K562 (cell line): Measurements from ENCODE around the gene SUPT20HL1. TPM values are rescaled to one million over a fixed set of nuclear protein-coding genes. Genes with fewer than 3 reads are reported as not detected.

ENCODE experiments used
- ARID3B ChIP-seq: fragments of 250-450 bp; sonication (Bioruptor Pico); IDR thresholded peaks from 2 replicates; pipeline ENCODE4 v1.4.0; 2020; ENCODE audit warnings: borderline replicate concordance
- ATF1 ChIP-seq, 2 experiments: fragments of 450-650 bp in 1 of 2; IDR thresholded peaks; 2 replicates each; pipeline ENCODE4 v1.6.1; 2016; ENCODE audit warnings: missing compliant biosample characterization in 1 of 2, missing genetic modification characterization in 1 of 2
- CCAR2 ChIP-seq: fragments of 200-400 bp; formaldehyde crosslinking; IDR thresholded peaks from 2 replicates; pipeline ENCODE4 v1.6.1; 2017; ENCODE audit warnings: mild to moderate bottlenecking, low read depth, low read length
- CREB5 ChIP-seq: fragments of 250-450 bp; sonication (Bioruptor Pico); IDR thresholded peaks from 2 replicates; pipeline ENCODE4 v1.5.0; 2020; ENCODE audit warnings: mild to moderate bottlenecking
- CSDE1 ChIP-seq, 2 experiments: fragments of 450-650 bp; IDR thresholded peaks; 2 replicates each; pipeline ENCODE4 v1.6.1; 2016; ENCODE audit warnings: mild to moderate bottlenecking in 1 of 2
- DLX4 ChIP-seq: fragments of 250-450 bp; sonication (Bioruptor Pico); IDR thresholded peaks from 2 replicates; pipeline ENCODE4 v1.6.1; 2021; ENCODE audit warnings: mild to moderate bottlenecking
- E2F5 ChIP-seq: sonication (generic); formaldehyde crosslinking; IDR thresholded peaks from 2 replicates; pipeline ENCODE4 v1.8.0; 2022; ENCODE audit warnings: mild to moderate bottlenecking, missing genetic modification reagents
- KLF16 ChIP-seq: IDR thresholded peaks from 2 replicates; pipeline ENCODE4 v1.6.1; 2016; ENCODE audit warnings: antibody characterized with exemption
- MEF2A ChIP-seq: IDR thresholded peaks from 2 replicates; pipeline ENCODE4 v1.6.1; 2011; ENCODE audit warnings: low read depth, mild to moderate bottlenecking, low read length, moderate library complexity; ENCODE audit not compliant: control insufficient read depth
- NCOA6 ChIP-seq: fragments of 450-650 bp; IDR thresholded peaks from 2 replicates; pipeline ENCODE4 v1.6.1; 2017; ENCODE audit warnings: mild to moderate bottlenecking
- NFE2 ChIP-seq: IDR thresholded peaks from 2 replicates; pipeline ENCODE4 v1.6.1; 2014; ENCODE audit warnings: antibody characterized with exemption, low read depth
- NR2C2 ChIP-seq, 2 experiments: fragments of 200-800 bp in 1 of 2; sonication (Bioruptor generic) in 1 of 2; sonication (generic) in 1 of 2; formaldehyde crosslinking in 1 of 2; IDR thresholded peaks; 2 replicates each; pipeline versions ENCODE4 v1.6.1 to v1.8.0; 2016 to 2022; ENCODE audit warnings: mild to moderate bottlenecking in 1 of 2, missing compliant biosample characterization in 1 of 2, missing genetic modification characterization in 1 of 2, missing genetic modification reagents in 1 of 2
- NR3C1 ChIP-seq: sonication (generic); formaldehyde crosslinking; IDR thresholded peaks from 2 replicates; pipeline ENCODE4 v1.8.1; 2022; ENCODE audit warnings: missing genetic modification reagents
- RNF219 ChIP-seq: fragments of 250-450 bp; sonication (Bioruptor Pico); IDR thresholded peaks from 2 replicates; pipeline ENCODE4 v1.5.0; 2022; ENCODE audit warnings: mild to moderate bottlenecking
- RUNX1 ChIP-seq: sonication (generic); IDR thresholded peaks from 2 replicates; pipeline ENCODE4 v1.6.1; 2016; ENCODE audit warnings: antibody characterized with exemption, low read depth
- SREBF2 ChIP-seq: sonication (generic); formaldehyde crosslinking; IDR thresholded peaks from 2 replicates; pipeline ENCODE4 v1.4.0; 2020; ENCODE audit warnings: mild to moderate bottlenecking, missing genetic modification reagents
- TBP ChIP-seq: optimal IDR thresholded peaks from 2 replicates; pipeline ENCODE3; 2011; ENCODE audit warnings: low read depth, low read length, improper control_type of control experiment
- THAP7 ChIP-seq: fragments of 250-450 bp; sonication (Bioruptor Pico); IDR thresholded peaks from 2 replicates; pipeline ENCODE4 v1.5.0; 2021
- TRIM25 ChIP-seq: fragments of 450-650 bp; IDR thresholded peaks from 2 replicates; pipeline ENCODE4 v1.7.0; 2016; ENCODE audit warnings: borderline replicate concordance
- ZNF316 ChIP-seq: fragments of 450-650 bp; IDR thresholded peaks from 2 replicates; pipeline ENCODE4 v1.6.1; 2016
- ZNF717 ChIP-seq: fragments of 250-450 bp; sonication (Bioruptor Pico); IDR thresholded peaks from 2 replicates; pipeline ENCODE4 v1.5.0; 2021
- polyA plus RNA-seq, 8 experiments: library from polyadenylated mRNA; depleted of rRNA in 4 of 8; stranded (reverse) in 5 of 8; unstranded in 3 of 8; fragments of >200 nt; fragmentation: Nextera tagmentation in 2 of 8; fragmentation: Illumina TruSeq in 1 of 8; extraction: Ambion mirVana in 2 of 8; extraction: Trizol in 1 of 8; gene quantifications; 2 replicates each; pipeline versions ENCODE4 v1.2.1 to v1.2.3, GENCODE V29; 2011 to 2014; ENCODE audit warnings: inconsistent platforms in 1 of 8, missing spikeins in 1 of 8
- total RNA-seq, 7 experiments: library from RNA; depleted of rRNA in 6 of 7; stranded (reverse); fragments of >200 nt in 6 of 7; fragmentation: Illumina TruSeq in 2 of 7; extraction: Trizol in 2 of 7; gene quantifications; 2 replicates each; pipeline versions ENCODE4 v1.2.1 to v1.2.3, GENCODE V29; 2011 to 2021; ENCODE audit warnings: low replicate concordance in 1 of 7

The SUPT20HL1 gene
- total and polyA plus RNA-seq, 9 of the 15 experiments (the other 6 are each of a cell fraction or from before 2014, with no cell fraction given) = not detected

GRCh38 chrX:24395775-24396174, 35.3 kb downstream of the SUPT20HL1 start (continued):
- TF ChIP-seq TRIM25 = no peak
- no peak for TF ChIP-seq TBP
- no peak for TF ChIP-seq E2F5 (CRISPR knock-in tag)
- no peak for TF ChIP-seq CREB5 (CRISPR knock-in tag)
- TF ChIP-seq CCAR2 = no peak
- TF ChIP-seq KLF16 = 0 out of 2 replicates have a peak, but pooled peaks have one; percentile 11
- TF ChIP-seq SREBF2 (CRISPR knock-in tag) = no peak
- TF ChIP-seq CSDE1 (IDR thresholded peaks at IDR 0.05) = no peak
- no peak for TF ChIP-seq NR2C2 (CRISPR knock-in tag; IDR thresholded peaks at IDR 0.05)
- TF ChIP-seq NR2C2 (tag; IDR thresholded peaks at IDR 0.05) = no peak
- no peak for TF ChIP-seq ATF1 (CRISPR knock-in tag; IDR thresholded peaks at IDR 0.05)
- TF ChIP-seq ATF1 (tag; IDR thresholded peaks at IDR 0.05) = peak; percentile 50; the same call in 1 of the 2 replicates
- TF ChIP-seq RNF219 (CRISPR knock-in tag) = no peak
- TF ChIP-seq ARID3B (CRISPR knock-in tag) = no peak
- TF ChIP-seq DLX4 (CRISPR knock-in tag) = no peak
- TF ChIP-seq RUNX1 = no peak
- TF ChIP-seq THAP7 (CRISPR knock-in tag) = no peak
- no peak for TF ChIP-seq ZNF316
- peak; percentile 71 for TF ChIP-seq MEF2A
- no peak for TF ChIP-seq NR3C1 (CRISPR knock-in tag)
- TF ChIP-seq NCOA6 = no peak
- no peak for TF ChIP-seq NFE2
- no peak for TF ChIP-seq ZNF717 (CRISPR knock-in tag)
